ENCODE data around the gene ROCK2. TPM values are rescaled to one million over a fixed set of nuclear protein-coding genes. Genes with fewer than 3 reads are reported as not detected.

The ROCK2 gene
- total and polyA plus RNA-seq, 9 of the 15 experiments (the other 6 are each of a cell fraction or from before 2014, with no cell fraction given), result 4.9 to 30.6 (median 14.3) TPM

DNA sequence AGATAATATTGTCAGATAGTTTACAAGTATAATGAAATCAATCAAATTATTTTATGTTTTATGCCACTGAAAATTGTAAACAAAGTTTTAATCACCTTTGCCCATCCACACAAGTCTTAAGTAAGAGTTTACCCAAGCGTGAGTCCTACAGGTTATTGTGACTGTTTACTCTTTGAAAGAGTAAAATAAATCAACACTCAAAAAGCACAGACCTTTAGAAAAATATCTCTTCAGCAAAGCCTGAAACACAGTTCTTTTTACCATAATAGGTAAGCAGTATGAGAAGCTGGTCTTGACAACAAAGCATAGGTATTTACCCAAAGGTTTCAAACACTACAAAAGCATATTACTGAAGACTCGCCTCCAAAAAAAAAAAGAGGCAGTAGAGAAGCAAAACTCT lies 3.7 kb downstream of the ROCK2 start:
- no peak for FAIRE-seq
- in situ Hi-C loops (cut with MboI), result no loop called here

More for the DNA sequence above, 3.7 kb downstream of the ROCK2 start:
- 64% methylated on average over 2 of the region's 2 CpGs for whole genome bisulfite sequencing (ENCODE audit: insufficient coverage, low coverage, missing lambda C conversion rate)
- no peak overlapping the region for H2AFZ ChIP-seq (ENCODE audit: low read depth, low read length)
- ChIA-PET CTCF (ENCODE audit: low intra/inter-chr PET ratio) (no interaction called here), POLR2A (interaction anchor here (0.5 kb wide), 1 partner anchor 39 kb away, joined by 4 read pairs; no protein-coding TSS in a partner anchor)
- no peaks in the 10 kb centered on the region for H3K9me3 ChIP-seq (replicated peaks; ENCODE audit: control insufficient read depth, insufficient read depth, low read depth, low read length)
- peaks cover 25% of the 10 kb centered on the region for H4K20me1 ChIP-seq (replicated peaks; ENCODE audit: control insufficient read depth, insufficient read depth, low read length)
- H3K9me1 ChIP-seq (ENCODE audit: control insufficient read depth, insufficient read depth, low read length), result no peaks in the 10 kb centered on the region
- intact Hi-C loops (cut with micrococcal nuclease), result loop anchor here (5.0 kb wide), 3 partner anchors 63 to 183 kb away; partner anchors contain the start of gene SLC66A3
- peaks cover 86% of the 10 kb centered on the region for H3K79me2 ChIP-seq (ENCODE audit: control insufficient read depth, insufficient read depth, low read length)
- H3K36me3 ChIP-seq (ENCODE audit: control insufficient read depth, insufficient read depth, low read length), result 0 out of 3 replicates have a peak, but pooled peaks cover 3% of the 10 kb centered on the region
- no peak overlapping the region for H3K27ac ChIP-seq (ENCODE audit: extremely low read depth, low read depth, low read length)
- H3K4me3 ChIP-seq, result no peak overlapping the region
- H3K4me1 ChIP-seq (replicated peaks in 1 of 2; ENCODE audit: control insufficient read depth in 2 of 2, insufficient read depth in 2 of 2, low read length in 2 of 2), result peaks cover 14 to 19% of the 10 kb centered on the region in 2 experiments
- no peak for ATAC-seq
- TF ChIP-seq KLF6 (CRISPR knock-in tag; IDR thresholded peaks at IDR 0.05; ENCODE audit: borderline replicate concordance), result no peak
- no peak for TF ChIP-seq CCAR2 (IDR thresholded peaks at IDR 0.05; ENCODE audit: low read depth, low read length)
- TF ChIP-seq ZNF79 (CRISPR knock-in tag; IDR thresholded peaks at IDR 0.05; ENCODE audit: low read depth), result no peak
- TF ChIP-seq, protein P1, sequence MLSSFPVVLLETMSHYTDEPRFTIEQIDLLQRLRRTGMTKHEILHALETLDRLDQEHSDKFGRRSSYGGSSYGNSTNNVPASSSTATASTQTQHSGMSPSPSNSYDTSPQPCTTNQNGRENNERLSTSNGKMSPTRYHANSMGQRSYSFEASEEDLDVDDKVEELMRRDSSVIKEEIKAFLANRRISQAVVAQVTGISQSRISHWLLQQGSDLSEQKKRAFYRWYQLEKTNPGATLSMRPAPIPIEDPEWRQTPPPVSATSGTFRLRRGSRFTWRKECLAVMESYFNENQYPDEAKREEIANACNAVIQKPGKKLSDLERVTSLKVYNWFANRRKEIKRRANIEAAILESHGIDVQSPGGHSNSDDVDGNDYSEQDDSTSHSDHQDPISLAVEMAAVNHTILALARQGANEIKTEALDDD (IDR thresholded peaks at IDR 0.05), result no peak
- no peak for TF ChIP-seq NCOA2 (IDR thresholded peaks at IDR 0.05; ENCODE audit: partially characterized antibody in 2 of 2)
- TF ChIP-seq TEAD2 (tag; IDR thresholded peaks at IDR 0.05), result no peak
- TF ChIP-seq THRAP3 (IDR thresholded peaks at IDR 0.05; ENCODE audit: borderline replicate concordance), result no peak
- no peak for TF ChIP-seq HLTF (IDR thresholded peaks at IDR 0.05)
- no peak for TF ChIP-seq HSF4 (CRISPR knock-in tag; IDR thresholded peaks at IDR 0.05; ENCODE audit: borderline replicate concordance)
- TF ChIP-seq ZNF695 (CRISPR knock-in tag; IDR thresholded peaks at IDR 0.05), result no peak
- no peak for TF ChIP-seq CBX8 (IDR thresholded peaks at IDR 0.05; ENCODE audit: borderline replicate concordance, extremely low read depth, low read depth, low read length, poor library complexity, severe bottlenecking)
- no peak for TF ChIP-seq NFE2L1 (tag; IDR thresholded peaks at IDR 0.05; ENCODE audit: borderline replicate concordance, low read depth)
- H3K4me2 ChIP-seq (ENCODE audit: insufficient read depth, low read length), result no peak overlapping the region
- BruUV-seq (replicated peaks), result no TSS peak
- H3K9ac ChIP-seq (ENCODE audit: insufficient read depth in 1 of 2, low read depth in 2 of 2, low read length in 2 of 2), result no peak overlapping the region; a peak in 2 of 4 replicates
- no peaks in the 10 kb centered on the region for H3K27me3 ChIP-seq (ENCODE audit: control insufficient read depth in 2 of 2, insufficient read depth in 2 of 2, low read length in 2 of 2)
- DNase-seq (ENCODE audit: extremely low read depth in 1 of 4, low spot score in 3 of 4), result no peak
